OCI-LY3 (cell line): ENCODE data around the gene HBA2.

ENCODE experiments used
- H2AFZ ChIP-seq: fragments of 200-600, 300-600 bp; shearing (Covaris generic); 2 replicates; pipeline ENCODE4 v1.6.0; 2014; ENCODE audit warnings: antibody characterized with exemption, low read depth, low read length
- H3K27ac ChIP-seq: fragments of 200-600, 300-600 bp; sonication (generic); 2 replicates; pipeline ENCODE4 v1.5.1; 2014; ENCODE audit warnings: mild to moderate bottlenecking, low read length, moderate library complexity, mixed read lengths
- H3K27me3 ChIP-seq: fragments of 200-600, 300-600 bp; sonication (generic); 2 replicates; pipeline ENCODE4 v1.6.1; 2014; ENCODE audit warnings: low read depth, low read length, mixed read lengths
- H3K36me3 ChIP-seq: fragments of 200-600, 300-600 bp; sonication (generic); replicated peaks from 2 replicates; pipeline ENCODE3; 2014; ENCODE audit warnings: low read depth, low read length, mixed read lengths
- H3K4me1 ChIP-seq: fragments of 300-600, 200-600 bp; sonication (generic); 2 replicates; pipeline ENCODE4 v1.6.1; 2014; ENCODE audit warnings: low read length, mixed read lengths
- H3K4me2 ChIP-seq: fragments of 200-600, 300-600 bp; sonication (generic); 2 replicates; pipeline ENCODE4 v1.6.1; 2014; ENCODE audit warnings: low read length, mixed read lengths
- H3K4me3 ChIP-seq: fragments of 300-600, 200-600 bp; sonication (generic); 2 replicates; pipeline ENCODE4 v1.5.1; 2014; ENCODE audit warnings: antibody characterized with exemption, mild to moderate bottlenecking, low read length, moderate library complexity
- H3K79me2 ChIP-seq: fragments of 300-600, 200-600 bp; shearing (Covaris generic); 2 replicates; pipeline ENCODE4 v1.6.1; 2014; ENCODE audit warnings: mild to moderate bottlenecking, low read length, mixed read lengths
- H3K9ac ChIP-seq: fragments of 300-600, 200-600 bp; shearing (Covaris generic); 2 replicates; pipeline ENCODE4 v1.6.0; 2014; ENCODE audit warnings: mild to moderate bottlenecking, low read length, moderate library complexity
- H3K9me3 ChIP-seq: fragments of 200-600, 300-600 bp; shearing (Covaris generic); 2 replicates; pipeline ENCODE4 v1.6.1; 2014; ENCODE audit warnings: low read length, mixed read lengths; ENCODE audit not compliant: insufficient read depth
- H4K20me1 ChIP-seq: fragments of 200-600, 300-600 bp; sonication (generic); 2 replicates; pipeline ENCODE4 v1.6.1; 2016; ENCODE audit warnings: low read length, mixed read lengths; ENCODE audit not compliant: insufficient read depth
- EZH2phosphoT487 ChIP-seq: fragments of 200-600 bp; shearing (Covaris generic); IDR thresholded peaks from 2 replicates; pipeline ENCODE4 v1.6.1; 2018; ENCODE audit warnings: antibody characterized with exemption, mixed run types, low read depth
- TF ChIP-seq, protein P1 (sequence below): fragments of 200-600, 300-600 bp; sonication (generic); IDR thresholded peaks from 2 replicates; pipeline ENCODE4 v1.5.1; 2014; ENCODE audit warnings: antibody characterized with exemption, low read length, low read depth

The HBA2 gene

DNA sequence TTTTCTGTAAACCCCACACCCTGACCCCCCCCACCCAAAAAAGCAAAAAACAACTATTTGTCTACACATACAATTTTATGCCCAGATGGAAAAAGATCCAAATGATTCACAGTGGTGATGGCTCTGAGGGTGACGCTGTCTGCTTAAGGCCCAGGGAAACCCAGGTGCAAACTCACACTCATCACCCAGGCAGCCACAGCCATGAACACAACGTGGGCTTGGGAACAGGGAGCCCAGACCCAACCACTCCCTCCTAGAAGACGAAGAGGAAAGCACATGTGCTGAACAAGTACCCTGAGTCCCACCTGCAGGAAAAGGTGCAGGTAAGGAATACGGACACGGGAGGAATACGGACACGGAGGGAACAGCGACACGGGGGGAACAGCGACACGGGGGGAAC is 13.0 kb downstream of the HBA2 start:
- H3K4me2 ChIP-seq = no peak overlapping the region
- H3K36me3 ChIP-seq = peaks cover 37% of the 10 kb centered on the region
- no peaks in the 10 kb centered on the region for H4K20me1 ChIP-seq
- no peaks in the 10 kb centered on the region for H3K79me2 ChIP-seq
- no peak overlapping the region for H3K4me3 ChIP-seq
- no peak overlapping the region for H3K27ac ChIP-seq
- no peak overlapping the region for H2AFZ ChIP-seq
- H3K9me3 ChIP-seq = no peaks in the 10 kb centered on the region
- no peak overlapping the region for H3K9ac ChIP-seq
- no peaks in the 10 kb centered on the region for H3K27me3 ChIP-seq
- TF ChIP-seq, protein P1, sequence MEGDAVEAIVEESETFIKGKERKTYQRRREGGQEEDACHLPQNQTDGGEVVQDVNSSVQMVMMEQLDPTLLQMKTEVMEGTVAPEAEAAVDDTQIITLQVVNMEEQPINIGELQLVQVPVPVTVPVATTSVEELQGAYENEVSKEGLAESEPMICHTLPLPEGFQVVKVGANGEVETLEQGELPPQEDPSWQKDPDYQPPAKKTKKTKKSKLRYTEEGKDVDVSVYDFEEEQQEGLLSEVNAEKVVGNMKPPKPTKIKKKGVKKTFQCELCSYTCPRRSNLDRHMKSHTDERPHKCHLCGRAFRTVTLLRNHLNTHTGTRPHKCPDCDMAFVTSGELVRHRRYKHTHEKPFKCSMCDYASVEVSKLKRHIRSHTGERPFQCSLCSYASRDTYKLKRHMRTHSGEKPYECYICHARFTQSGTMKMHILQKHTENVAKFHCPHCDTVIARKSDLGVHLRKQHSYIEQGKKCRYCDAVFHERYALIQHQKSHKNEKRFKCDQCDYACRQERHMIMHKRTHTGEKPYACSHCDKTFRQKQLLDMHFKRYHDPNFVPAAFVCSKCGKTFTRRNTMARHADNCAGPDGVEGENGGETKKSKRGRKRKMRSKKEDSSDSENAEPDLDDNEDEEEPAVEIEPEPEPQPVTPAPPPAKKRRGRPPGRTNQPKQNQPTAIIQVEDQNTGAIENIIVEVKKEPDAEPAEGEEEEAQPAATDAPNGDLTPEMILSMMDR = no peak
- no peak for TF ChIP-seq EZH2phosphoT487
- no peaks in the 10 kb centered on the region for H3K4me1 ChIP-seq

DNA sequence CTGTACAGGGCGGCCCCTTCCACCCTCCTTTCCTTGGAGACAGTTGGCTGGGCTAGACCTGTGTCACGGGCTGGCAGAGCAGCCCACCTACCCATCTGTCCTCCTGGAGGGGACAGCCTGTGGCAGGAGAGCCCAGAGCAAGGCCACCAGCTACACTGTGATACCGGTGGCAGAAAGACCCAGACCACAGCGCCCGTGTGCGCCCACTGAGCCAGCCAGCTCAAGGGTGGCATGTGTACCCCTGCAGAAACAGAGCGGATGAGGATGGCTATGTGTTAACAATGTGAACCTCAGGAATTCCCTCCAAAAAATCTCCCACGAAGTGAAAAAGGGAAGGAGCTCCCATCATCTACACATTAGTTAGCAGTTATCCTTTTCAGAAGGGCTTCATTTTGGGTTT is 14.7 kb downstream of the HBA2 start:
- no peaks in the 10 kb centered on the region for H3K27me3 ChIP-seq
- no peak overlapping the region for H2AFZ ChIP-seq
- no peak overlapping the region for H3K4me3 ChIP-seq
- peaks cover 31% of the 10 kb centered on the region for H3K36me3 ChIP-seq
- H3K9ac ChIP-seq = no peak overlapping the region
- no peaks in the 10 kb centered on the region for H3K79me2 ChIP-seq
- no peaks in the 10 kb centered on the region for H3K4me1 ChIP-seq
- no peak overlapping the region for H3K27ac ChIP-seq
- H3K9me3 ChIP-seq = no peaks in the 10 kb centered on the region
- no peaks in the 10 kb centered on the region for H4K20me1 ChIP-seq
- H3K4me2 ChIP-seq = no peak overlapping the region
- TF ChIP-seq EZH2phosphoT487 = no peak

DNA sequence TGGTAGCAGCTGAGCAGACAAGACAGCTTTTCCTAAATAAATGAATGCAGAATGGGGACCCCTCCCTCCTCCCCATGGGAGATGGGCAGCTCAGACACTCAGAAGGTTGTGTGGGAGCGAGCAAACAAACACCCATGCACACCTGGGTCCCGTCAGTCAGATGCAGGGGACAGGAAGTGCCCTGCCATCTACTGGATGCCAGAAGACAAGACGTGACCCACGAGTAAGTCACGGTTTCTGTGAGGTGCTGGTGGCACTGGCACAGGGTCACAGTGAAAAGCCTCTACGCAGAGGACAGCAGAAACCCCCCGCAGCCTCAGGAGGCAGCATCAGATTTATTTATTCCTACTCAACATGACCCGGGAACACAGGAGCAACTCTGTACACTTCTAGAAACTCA is 16.0 kb downstream of the HBA2 start:
- Histone ChIP-seq H3K4me2 (no peak overlapping the region), H3K9ac (no peak overlapping the region), H3K36me3 (peaks cover 35% of the 10 kb centered on the region), H3K9me3 (no peaks in the 10 kb centered on the region), H3K79me2 (no peaks in the 10 kb centered on the region), H3K27me3 (no peaks in the 10 kb centered on the region), H3K27ac (no peak overlapping the region), H3K4me1 (no peaks in the 10 kb centered on the region), H4K20me1 (no peaks in the 10 kb centered on the region), H2AFZ (no peak overlapping the region), H3K4me3 (no peak overlapping the region)
- TF ChIP-seq EZH2phosphoT487 = no peak
- TF ChIP-seq, protein P1 = peak; percentile 40

DNA sequence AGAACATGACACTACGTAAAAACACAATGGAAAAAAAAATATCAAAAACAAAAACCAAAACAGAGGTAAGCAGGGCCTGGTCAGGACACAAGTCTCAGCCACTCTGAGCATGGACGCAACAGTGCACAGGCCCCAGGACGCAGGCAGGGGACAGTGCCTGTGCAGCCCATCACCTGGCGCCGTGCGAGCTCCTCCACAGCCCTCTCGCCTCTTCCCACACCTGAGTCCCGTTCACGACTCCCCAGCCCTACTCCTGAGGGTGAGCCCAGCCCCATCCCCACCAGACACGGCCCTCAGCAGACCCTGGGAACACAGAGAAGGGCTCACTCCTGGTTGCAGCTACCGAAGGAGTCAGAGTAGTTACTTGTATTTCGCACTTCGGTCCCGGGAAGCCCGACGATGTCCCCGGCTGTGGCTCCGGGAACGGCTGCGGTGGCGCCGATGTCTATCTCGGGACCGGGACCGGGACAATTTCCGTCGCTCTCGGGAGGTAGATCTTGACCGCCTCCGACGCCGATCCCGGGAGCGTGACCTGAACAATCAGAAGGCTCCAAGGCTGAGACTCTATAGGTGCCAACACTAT is 17.0 kb downstream of the HBA2 start:
- Histone ChIP-seq H3K9ac (no peak overlapping the region), H3K9me3 (no peaks in the 10 kb centered on the region), H3K4me2 (no peak overlapping the region), H3K4me1 (no peaks in the 10 kb centered on the region), H3K36me3 (peaks cover 37% of the 10 kb centered on the region), H3K4me3 (no peak overlapping the region), H4K20me1 (no peaks in the 10 kb centered on the region), H3K79me2 (no peaks in the 10 kb centered on the region), H3K27ac (no peak overlapping the region), H2AFZ (no peak overlapping the region), H3K27me3 (no peaks in the 10 kb centered on the region)
- TF ChIP-seq, protein P1 = no peak
- TF ChIP-seq EZH2phosphoT487 = no peak
